Neural crest cell (in vitro differentiated cells): Measurements from ENCODE around the gene ALPK3. TPM values are rescaled to one million over a fixed set of nuclear protein-coding genes. Genes with fewer than 3 reads are reported as not detected.

ENCODE experiments used
- DNase-seq: peaks from one replicate; pipeline ENCODE4 v3.0.0; 2021; ENCODE audit warnings: low read depth, mixed read lengths, low spot score
- H3K27ac Mint-ChIP-seq: one replicate; pipeline ENCODE4 v1.8.0; 2021; ENCODE audit warnings: mild to moderate bottlenecking, mixed read lengths; ENCODE audit not compliant: unreplicated experiment
- H3K27me3 Mint-ChIP-seq: 2 replicates; pipeline ENCODE4 v1.8.0; 2021; ENCODE audit warnings: low read depth, mild to moderate bottlenecking, mixed read lengths
- H3K36me3 Mint-ChIP-seq: 2 replicates; pipeline ENCODE4 v1.8.0; 2021; ENCODE audit warnings: low read depth, mild to moderate bottlenecking, mixed read lengths
- H3K4me1 Mint-ChIP-seq: 2 replicates; pipeline ENCODE4 v1.8.0; 2021; ENCODE audit warnings: mixed read lengths
- H3K4me3 Mint-ChIP-seq: one replicate; pipeline ENCODE4 v1.8.0; 2021; ENCODE audit warnings: mild to moderate bottlenecking, mixed read lengths
- H3K9me3 Mint-ChIP-seq: 2 replicates; pipeline ENCODE4 v1.8.0; 2021; ENCODE audit warnings: mixed read lengths
- total RNA-seq: library from RNA; stranded (reverse); gene quantifications from 2 replicates; pipeline ENCODE4 v1.2.1, GENCODE V29; 2021
- TF ChIP-seq, protein P1 (sequence below): fragments of 200-600 bp; sonication (generic); conservative IDR thresholded peaks from 2 replicates; pipeline ENCODE4 v1.5.0; 2021; ENCODE audit warnings: antibody characterized with exemption, mild to moderate bottlenecking

Gene ALPK3
- total RNA-seq, 1 donor from 2014 or later: 4.4 TPM

DNA sequence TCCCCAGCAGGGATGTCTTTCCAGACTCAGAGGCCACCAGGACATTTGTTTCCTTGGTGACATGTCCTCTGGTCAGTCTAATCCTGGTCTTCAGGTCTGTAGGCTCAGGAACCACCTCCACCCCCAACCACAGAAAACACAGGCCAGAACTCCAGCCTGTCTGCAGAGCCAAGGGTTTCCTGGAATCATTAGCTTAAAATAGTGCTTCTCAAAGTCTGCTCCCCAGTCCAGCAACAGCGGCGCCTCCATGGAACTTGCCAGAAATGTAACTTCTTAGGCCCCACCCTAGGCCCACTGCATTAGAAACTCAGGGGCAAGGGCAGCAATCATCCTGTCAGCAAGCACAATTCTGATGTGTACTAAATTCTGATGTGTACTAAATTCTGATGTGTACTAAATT is 87.3 kb downstream of the ALPK3 start:
- Mint-ChIP-seq H3K4me1 (peaks cover 5% of the 10 kb centered on the region), H3K27me3 (peaks cover 3% of the 10 kb centered on the region), H3K27ac (peak overlapping the region; percentile 43), H3K36me3 (no peaks in the 10 kb centered on the region), H3K9me3 (no peaks in the 10 kb centered on the region), H3K4me3 (no peak overlapping the region)
- TF ChIP-seq, protein P1, sequence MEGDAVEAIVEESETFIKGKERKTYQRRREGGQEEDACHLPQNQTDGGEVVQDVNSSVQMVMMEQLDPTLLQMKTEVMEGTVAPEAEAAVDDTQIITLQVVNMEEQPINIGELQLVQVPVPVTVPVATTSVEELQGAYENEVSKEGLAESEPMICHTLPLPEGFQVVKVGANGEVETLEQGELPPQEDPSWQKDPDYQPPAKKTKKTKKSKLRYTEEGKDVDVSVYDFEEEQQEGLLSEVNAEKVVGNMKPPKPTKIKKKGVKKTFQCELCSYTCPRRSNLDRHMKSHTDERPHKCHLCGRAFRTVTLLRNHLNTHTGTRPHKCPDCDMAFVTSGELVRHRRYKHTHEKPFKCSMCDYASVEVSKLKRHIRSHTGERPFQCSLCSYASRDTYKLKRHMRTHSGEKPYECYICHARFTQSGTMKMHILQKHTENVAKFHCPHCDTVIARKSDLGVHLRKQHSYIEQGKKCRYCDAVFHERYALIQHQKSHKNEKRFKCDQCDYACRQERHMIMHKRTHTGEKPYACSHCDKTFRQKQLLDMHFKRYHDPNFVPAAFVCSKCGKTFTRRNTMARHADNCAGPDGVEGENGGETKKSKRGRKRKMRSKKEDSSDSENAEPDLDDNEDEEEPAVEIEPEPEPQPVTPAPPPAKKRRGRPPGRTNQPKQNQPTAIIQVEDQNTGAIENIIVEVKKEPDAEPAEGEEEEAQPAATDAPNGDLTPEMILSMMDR: no peak
- DNase-seq: no peak

DNA sequence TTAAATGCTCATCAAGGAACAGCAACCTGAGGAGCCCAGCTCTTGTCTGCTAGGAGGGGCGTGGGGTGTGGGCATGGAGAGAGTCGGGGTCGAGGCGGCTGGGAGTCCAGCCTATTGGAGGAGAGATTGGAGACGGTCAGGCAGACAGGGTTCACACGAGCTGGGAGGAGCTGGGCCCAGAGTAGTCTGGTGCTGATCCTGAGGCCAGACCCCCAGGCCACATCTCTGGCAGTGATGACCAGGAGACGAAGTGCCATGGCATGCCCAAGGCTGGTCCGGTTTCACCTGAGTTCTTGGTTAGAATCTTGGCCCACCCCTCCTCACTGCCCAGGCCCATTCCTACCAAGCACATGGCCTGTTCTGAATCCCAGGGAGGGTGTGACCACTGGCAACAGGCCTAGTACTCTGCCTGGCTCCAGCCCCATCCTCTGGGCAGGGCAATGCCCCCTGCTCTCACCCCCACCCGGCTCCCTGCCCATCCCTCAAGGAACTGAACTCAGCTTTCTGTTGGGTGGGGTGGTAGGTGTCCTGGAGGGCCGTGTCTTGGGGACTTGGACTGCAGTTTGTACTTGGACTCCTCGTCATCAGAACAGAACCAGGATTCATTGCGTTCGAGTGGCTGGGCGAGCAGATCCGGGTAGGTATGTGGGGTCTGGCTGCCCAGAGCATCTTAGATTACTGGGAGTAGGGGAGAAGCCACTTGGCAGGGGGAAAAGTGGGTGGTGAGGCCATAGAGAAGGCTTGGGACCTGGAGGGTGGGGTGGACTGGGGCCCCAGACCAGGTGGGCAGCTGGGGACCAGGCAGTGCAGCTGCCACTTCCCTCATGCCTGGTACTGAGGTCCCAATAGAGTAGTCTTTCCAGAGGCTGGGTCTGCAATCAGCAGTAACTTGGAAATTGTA is 88.1 kb downstream of the ALPK3 start:
- TF ChIP-seq, protein P1: no peak
- no peak for DNase-seq
- Mint-ChIP-seq H3K36me3 (no peaks in the 10 kb centered on the region), H3K27ac (no peak overlapping the region), H3K9me3 (no peaks in the 10 kb centered on the region), H3K4me1 (peaks cover 7% of the 10 kb centered on the region), H3K4me3 (no peak overlapping the region), H3K27me3 (no peaks in the 10 kb centered on the region)

DNA sequence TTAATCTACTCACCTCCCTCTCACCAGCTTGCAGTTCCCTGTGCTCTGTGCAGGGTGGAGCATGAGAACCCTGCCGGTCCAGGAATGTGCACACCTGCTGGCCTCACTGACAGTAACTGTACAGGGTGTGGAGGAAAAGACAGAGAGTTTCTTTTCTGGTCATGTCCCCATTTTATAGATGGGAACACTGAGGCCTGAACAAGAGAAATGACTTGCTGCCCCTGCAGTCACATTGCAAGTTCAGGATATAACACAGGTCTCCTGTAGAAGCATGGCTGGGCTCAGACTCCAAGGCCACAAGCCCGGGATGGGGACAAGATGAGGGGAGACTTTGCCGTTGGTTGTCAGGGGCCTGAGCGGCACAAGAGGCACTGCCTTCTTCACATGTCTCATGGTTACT is 90.6 kb downstream of the ALPK3 start:
- no peaks in the 10 kb centered on the region for H3K27me3 Mint-ChIP-seq
- no peaks in the 10 kb centered on the region for H3K36me3 Mint-ChIP-seq
- H3K27ac Mint-ChIP-seq: no peak overlapping the region
- H3K4me1 Mint-ChIP-seq: peaks cover 12% of the 10 kb centered on the region
- no peak overlapping the region for H3K4me3 Mint-ChIP-seq
- no peaks in the 10 kb centered on the region for H3K9me3 Mint-ChIP-seq
- TF ChIP-seq, protein P1: no peak
- DNase-seq: no peak

DNA sequence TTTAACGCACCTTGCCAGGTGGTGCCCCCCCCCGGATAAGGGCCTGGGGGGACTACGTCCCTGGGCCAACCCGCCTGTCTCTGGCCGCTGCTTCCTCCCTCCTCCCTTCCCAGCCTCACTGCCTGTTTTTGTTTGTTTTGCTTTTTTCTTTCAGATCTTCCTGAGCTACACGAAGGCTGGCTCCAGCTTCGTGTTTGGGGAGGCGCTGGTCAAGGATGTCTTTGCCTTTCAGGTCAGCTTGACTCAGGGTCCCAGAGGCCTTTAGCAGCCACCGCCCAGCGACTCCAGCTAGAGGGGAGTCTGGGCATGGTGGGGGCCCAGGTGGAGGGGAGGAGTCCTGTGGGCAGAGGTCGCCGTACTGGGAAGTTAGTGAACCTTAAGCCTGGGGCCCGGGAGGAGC is 91.4 kb downstream of the ALPK3 start:
- no peak for DNase-seq
- no peak overlapping the region for H3K4me3 Mint-ChIP-seq
- no peaks in the 10 kb centered on the region for H3K9me3 Mint-ChIP-seq
- TF ChIP-seq, protein P1: no peak
- peaks cover 12% of the 10 kb centered on the region for H3K4me1 Mint-ChIP-seq
- no peaks in the 10 kb centered on the region for H3K27me3 Mint-ChIP-seq
- no peak overlapping the region for H3K27ac Mint-ChIP-seq
- no peaks in the 10 kb centered on the region for H3K36me3 Mint-ChIP-seq

DNA sequence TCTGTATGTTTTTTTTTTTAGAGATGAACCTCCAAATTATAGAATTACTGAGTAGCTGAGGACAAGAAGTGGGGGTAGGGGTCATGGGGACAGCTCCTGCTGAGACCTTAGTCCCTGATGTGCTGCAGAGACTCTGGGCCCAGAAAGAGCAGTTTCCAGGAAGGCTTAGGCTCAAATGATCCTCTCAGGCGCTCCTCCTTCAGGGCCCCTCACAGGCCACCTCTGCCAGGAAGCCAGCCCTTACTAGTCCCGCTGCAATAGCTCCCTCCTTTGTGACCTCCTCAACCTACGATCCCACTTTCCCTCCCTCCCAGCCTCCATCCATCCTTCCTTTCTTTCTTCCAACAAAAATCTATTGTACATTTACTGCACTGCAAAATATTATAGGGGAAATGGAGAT is 91.9 kb downstream of the ALPK3 start:
- H3K9me3 Mint-ChIP-seq: no peaks in the 10 kb centered on the region
- DNase-seq: no peak
- no peak overlapping the region for H3K4me3 Mint-ChIP-seq

More for the DNA sequence above, 91.9 kb downstream of the ALPK3 start:
- peak overlapping the region; percentile 46 for H3K27ac Mint-ChIP-seq
- peaks cover 12% of the 10 kb centered on the region for H3K4me1 Mint-ChIP-seq
- no peaks in the 10 kb centered on the region for H3K36me3 Mint-ChIP-seq
- TF ChIP-seq, protein P1: no peak
- no peaks in the 10 kb centered on the region for H3K27me3 Mint-ChIP-seq
